ENCODE data around the gene KLRK1. TPM values are rescaled to one million over a fixed set of nuclear protein-coding genes. Genes with fewer than 3 reads are reported as not detected.
"Not testable (repeated sequence)": the region's sequence is repeated elsewhere in the genome, so short reads cannot be mapped to it uniquely, and the experiment has no call there.

Gene KLRK1
- total RNA-seq, 1 donor = 41.9 TPM

DNA sequence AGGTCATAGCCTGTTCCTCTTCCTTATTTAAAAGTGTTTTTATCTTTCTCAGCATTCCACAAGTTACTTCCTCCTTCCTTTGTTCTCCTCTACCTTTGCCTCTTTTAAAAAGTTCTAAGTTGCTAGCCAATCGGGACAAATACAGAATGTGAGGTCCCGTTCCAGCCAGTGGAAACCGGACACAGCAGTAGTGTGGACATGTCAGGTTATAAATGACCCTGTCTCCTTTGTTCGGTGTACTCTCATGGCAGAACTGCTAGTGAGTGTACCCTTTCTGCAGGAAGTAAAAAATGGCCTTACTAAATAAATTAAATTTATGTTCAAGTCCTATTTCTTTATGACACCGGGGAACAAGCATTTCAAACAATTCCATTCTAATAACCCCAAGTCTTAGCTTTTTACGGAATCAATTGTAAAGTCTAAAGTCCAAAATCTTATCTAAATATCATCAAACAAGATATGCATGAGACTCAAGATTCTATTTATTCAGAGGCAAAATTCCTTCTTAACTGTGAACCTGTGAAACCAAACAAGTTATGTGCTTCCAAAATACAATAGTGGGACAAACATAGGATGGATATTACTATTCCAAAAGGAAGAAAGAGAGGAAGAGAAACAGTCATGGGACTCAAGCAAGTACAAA, 17.8 kb downstream of the KLRK1 start:
- H3K4me3 ChIP-seq (ENCODE audit: low read length); H3K27me3 ChIP-seq (ENCODE audit: insufficient read depth, low read length); H3K9me3 ChIP-seq (ENCODE audit: low read depth, low read length): not testable (repeated sequence)
- peaks cover 46% of the 10 kb centered on the region for H3K4me1 ChIP-seq (ENCODE audit: insufficient read depth, low read length)

DNA sequence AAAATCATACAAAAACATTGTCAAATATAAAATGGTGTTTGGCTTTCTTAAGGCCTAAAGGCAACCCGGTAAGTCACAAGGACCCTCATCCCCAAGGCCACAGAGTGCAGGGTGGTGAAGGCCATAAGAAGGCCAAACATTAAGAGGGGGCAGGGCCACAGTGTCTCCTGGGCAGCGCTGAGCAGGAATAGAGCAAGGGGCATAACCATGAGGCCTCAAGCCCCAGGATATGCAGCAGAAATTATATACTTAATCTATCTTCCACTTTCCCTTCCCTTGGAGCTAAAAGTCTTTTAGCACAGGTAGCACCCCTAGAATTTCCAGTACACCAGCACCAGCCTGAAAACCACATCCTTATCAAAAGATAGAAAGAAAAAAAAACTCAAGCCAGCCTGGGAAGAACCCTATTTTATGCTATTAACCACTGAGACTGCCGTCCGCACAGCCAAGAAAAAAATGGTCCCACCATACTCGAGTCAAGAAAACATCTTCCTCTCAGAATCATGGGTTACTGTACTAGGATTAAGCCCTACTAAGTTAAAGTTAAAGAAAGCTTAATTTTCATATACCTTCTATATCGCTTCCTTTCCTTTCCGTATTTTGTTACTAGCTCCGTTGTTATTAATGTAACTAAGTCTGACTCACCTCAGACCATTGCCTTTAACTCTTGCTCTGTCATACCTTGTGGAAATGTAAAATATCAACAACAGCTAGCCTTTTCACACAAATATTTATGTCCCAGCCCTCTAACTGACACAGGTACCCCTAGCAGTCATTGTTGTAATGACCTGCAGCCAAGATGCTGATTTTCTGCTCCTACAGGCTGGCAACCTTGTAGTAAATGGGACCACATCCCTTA, 20.1 kb downstream of the KLRK1 start:
- Histone ChIP-seq H3K27me3 (ENCODE audit: insufficient read depth, low read length) (no peaks in the 10 kb centered on the region), H3K9me3 (ENCODE audit: low read depth, low read length) (no peaks in the 10 kb centered on the region), H3K4me3 (ENCODE audit: low read length) (no peak overlapping the region), H3K4me1 (ENCODE audit: insufficient read depth, low read length) (peaks cover 66% of the 10 kb centered on the region)

DNA sequence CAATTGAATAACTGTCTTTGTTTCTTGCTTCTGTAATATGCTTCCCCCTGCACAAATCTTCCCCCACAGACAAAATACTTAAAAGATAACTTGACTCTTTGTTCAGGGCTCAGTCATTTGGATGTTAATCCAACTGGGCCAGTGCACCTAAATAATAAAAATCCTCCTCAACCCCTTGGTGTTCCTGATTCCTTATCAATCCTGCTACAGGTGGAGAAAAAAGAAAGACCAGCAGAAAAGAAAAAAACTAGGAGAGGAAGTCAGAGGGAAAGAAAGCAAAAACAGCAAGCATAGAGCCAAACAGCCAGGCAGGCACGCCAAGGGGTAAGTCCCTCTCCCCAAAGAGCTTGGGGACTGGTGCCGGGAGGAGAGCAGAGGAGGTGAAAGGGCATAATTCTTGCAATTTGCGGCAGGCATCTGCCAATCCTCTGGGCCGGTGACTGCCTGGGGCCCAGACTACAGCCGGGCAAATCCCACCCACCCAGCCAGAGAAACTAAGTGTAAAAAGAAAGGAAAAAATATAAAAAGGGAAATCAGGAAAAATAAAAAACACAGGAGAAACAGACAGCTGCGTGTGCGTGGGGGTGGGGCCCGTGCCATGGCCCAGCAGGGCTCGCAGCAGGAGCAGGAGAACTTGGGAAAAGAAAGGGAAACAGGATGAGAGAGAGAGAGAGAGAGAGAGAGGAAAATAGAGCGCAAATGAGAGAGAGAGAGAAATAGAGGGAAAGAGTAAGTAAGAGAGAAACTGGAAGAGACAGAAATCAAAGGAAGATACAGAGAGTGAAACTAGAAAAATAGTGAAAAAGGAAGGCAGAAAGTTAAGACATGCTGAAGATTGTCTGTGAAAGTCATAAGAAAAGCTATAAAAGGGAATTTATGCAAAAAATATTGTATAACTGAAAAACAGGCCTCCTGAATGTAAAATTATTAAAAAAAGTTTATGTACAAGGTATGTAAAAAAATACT, 21.4 kb downstream of the KLRK1 start:
- Histone ChIP-seq H3K4me3 (ENCODE audit: low read length) (no peak overlapping the region), H3K27me3 (ENCODE audit: insufficient read depth, low read length) (no peaks in the 10 kb centered on the region), H3K9me3 (ENCODE audit: low read depth, low read length) (no peaks in the 10 kb centered on the region), H3K4me1 (ENCODE audit: insufficient read depth, low read length) (peaks cover 69% of the 10 kb centered on the region)

DNA sequence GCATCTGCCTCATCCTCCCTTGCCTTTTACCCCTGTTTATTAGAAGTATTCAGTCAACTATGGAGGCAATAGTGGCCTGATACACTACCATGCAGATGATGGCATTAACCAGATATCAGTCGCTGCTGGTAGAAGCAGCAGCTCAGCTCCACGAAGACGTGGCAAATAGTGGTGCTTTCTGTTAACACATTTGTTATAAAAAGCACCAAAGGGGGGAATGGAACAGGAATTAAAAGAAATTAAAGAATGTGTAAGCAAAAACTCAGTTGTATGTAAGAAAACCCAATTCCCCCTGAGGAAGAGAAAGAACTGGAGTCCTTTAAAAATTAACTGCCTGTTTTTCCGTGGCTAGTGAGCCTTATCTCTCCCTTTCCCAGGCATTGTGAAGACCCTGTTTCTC, 22.1 kb downstream of the KLRK1 start:
- H3K9me3 ChIP-seq (ENCODE audit: low read depth, low read length); H3K4me3 ChIP-seq (ENCODE audit: low read length); H3K27me3 ChIP-seq (ENCODE audit: insufficient read depth, low read length): not testable (repeated sequence)
- H3K4me1 ChIP-seq (ENCODE audit: insufficient read depth, low read length) = peaks cover 72% of the 10 kb centered on the region

DNA sequence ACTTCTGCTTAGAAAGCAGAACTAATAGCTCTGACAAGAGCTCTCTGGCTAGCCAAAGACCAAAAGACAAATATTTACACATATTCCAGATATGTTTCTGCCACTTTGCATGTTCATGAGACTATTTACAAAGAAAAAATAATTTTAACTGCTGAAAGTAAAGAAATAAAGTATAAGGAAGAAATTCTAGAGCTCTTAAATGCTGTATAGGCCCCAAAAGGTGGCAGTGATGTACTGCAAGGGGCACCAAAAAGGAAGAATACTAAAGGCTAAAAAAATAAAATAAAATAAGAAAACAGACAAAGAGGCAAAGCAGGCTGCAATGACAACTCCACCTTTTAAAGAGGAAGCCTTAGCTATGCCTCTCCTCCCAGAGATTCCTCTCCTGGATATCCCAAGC, 23.0 kb downstream of the KLRK1 start:
- Histone ChIP-seq H3K4me1 (ENCODE audit: insufficient read depth, low read length) (peaks cover 70% of the 10 kb centered on the region), H3K9me3 (ENCODE audit: low read depth, low read length) (no peaks in the 10 kb centered on the region), H3K4me3 (ENCODE audit: low read length) (no peak overlapping the region), H3K27me3 (ENCODE audit: insufficient read depth, low read length) (no peaks in the 10 kb centered on the region)

DNA sequence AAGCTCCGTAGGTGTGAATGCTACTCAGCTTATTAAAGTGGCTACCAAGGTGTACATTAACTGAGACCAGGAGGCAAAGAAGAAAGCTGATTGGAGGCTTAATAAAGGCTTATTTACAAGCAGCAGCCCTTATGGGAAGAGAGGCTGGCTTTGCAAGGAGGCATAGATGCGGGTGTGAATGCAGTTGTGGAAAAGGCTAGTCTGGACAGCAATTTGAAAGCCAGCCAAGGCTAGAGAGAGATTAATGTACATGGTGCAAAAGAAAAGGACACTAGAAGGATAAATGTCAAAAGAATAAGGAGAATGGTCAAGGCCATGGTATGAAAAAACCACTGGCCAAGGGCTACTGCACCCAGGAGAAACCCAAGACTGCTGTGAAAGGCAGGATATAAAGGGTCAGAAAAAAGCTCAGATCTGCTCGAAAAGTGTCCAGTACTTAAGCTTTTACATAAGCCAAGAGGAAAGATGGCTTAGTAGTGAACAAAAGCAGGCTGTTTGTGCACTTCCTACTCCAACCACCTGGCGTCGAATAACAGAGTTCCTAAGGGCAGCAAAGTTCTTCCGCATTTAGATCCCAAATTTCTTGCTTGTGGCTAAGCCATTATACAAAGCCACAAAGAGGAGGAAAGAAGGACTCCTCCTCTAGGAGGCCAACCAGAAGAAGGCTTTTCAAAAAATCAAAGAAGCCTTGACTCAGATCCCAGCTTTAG, 24.0 kb downstream of the KLRK1 start:
- Histone ChIP-seq H3K4me3 (ENCODE audit: low read length) (peak overlapping the region; percentile 99), H3K9me3 (ENCODE audit: low read depth, low read length) (no peaks in the 10 kb centered on the region), H3K27me3 (ENCODE audit: insufficient read depth, low read length) (no peaks in the 10 kb centered on the region), H3K4me1 (ENCODE audit: insufficient read depth, low read length) (peaks cover 63% of the 10 kb centered on the region)

DNA sequence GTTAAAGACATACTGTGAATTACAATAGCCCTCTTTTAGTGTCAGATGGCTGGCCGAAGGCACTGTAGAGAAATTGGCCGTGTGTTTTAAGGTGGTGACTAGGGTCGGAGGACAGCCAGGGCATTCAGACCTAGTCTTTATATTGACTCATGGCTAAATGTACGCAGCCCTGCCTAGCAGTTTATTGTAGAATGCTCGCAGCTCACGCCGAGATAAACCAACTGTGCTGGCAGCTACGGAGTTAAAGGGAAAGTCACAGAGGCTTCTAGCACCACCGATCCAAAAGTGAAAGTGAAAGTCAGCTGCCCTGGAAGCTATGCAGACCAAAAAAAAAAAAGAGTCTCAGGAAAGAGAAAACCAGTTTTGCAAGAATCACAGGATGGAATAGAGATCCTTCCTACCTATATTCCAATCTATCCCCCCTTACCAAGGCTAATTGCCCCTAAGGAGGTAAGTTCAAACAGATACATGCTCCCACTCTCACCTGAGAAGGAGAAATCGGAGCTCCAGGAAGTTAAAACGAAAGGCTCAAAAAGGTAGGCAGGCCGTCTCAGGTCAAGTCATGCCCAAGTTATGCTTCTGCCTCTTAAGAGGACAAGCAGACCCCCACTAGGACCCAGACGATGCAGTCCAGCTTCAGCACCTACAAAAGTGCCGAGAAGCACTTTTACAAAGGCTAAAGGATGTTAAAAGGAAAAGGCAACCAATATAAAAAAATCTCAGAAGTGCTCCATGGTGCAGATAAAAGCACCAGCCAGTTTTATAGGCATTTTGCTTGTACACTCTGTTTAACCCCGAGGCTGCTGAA, 24.8 kb downstream of the KLRK1 start:
- Histone ChIP-seq H3K27me3 (ENCODE audit: insufficient read depth, low read length) (no peaks in the 10 kb centered on the region), H3K9me3 (ENCODE audit: low read depth, low read length) (no peaks in the 10 kb centered on the region), H3K4me3 (ENCODE audit: low read length) (peak overlapping the region; percentile 99), H3K4me1 (ENCODE audit: insufficient read depth, low read length) (peaks cover 55% of the 10 kb centered on the region)

DNA sequence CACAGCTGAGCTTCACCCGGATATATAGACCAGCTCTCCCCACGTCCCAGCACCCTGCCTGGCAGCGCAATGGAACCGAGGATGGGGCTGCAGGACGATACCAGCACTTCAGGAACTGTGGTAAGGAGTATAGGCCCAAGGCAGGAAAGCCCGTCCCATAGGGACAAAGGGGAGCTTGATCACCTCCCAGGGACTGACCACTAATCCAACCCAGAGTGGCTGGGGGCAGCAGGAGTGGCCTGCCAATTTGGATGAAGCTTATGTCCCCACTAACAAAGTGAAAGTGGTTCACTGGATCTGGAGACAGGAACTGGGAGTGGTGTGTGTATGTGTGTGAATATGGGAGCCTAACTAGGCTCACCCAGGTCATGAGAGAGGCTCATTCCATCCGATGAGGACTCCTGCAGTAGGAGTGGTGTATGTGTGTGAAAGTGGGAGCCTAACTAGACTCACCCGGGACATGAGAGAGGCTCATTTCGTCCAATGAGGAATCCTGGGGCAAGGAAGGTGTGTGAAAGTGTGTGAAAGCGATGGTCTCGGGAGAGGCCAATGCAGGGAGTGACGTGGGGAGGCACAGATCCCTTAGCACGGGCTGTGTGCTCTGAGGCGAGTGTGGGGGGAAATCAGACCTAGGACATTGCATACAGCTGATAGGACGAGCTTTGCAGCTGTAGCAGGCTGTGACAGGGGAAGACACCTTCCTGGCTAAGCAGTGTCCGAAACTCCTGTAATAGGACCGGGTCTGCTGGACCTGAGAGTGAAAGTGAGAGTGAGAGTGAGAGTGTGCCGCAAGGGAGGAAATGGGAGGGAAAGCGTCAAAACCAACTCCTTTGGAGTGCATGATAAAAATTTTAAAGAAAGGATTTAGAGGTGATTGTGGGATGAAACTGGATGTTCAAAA, 25.7 kb downstream of the KLRK1 start:
- H3K9me3 ChIP-seq (ENCODE audit: low read depth, low read length) = no peaks in the 10 kb centered on the region
- H3K27me3 ChIP-seq (ENCODE audit: insufficient read depth, low read length) = no peaks in the 10 kb centered on the region
- peaks cover 48% of the 10 kb centered on the region for H3K4me1 ChIP-seq (ENCODE audit: insufficient read depth, low read length)
- H3K4me3 ChIP-seq (ENCODE audit: low read length) = peak overlapping the region; percentile 99

DNA sequence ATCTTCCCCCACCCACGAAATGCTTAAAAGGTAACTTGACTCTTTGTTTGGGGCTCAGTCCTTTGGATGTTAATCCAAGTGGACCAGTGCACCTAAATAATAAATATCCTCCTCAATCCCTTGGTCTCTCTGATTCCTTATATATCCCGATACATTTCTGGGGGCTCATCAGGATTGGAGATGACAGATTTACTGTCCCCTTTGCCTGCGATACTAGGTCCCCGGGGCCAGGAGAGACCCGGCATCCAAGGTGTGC, 26.3 kb downstream of the KLRK1 start:
- Histone ChIP-seq H3K4me3 (ENCODE audit: low read length) (no peak overlapping the region), H3K9me3 (ENCODE audit: low read depth, low read length) (no peaks in the 10 kb centered on the region), H3K4me1 (ENCODE audit: insufficient read depth, low read length) (peaks cover 48% of the 10 kb centered on the region), H3K27me3 (ENCODE audit: insufficient read depth, low read length) (no peaks in the 10 kb centered on the region)

DNA sequence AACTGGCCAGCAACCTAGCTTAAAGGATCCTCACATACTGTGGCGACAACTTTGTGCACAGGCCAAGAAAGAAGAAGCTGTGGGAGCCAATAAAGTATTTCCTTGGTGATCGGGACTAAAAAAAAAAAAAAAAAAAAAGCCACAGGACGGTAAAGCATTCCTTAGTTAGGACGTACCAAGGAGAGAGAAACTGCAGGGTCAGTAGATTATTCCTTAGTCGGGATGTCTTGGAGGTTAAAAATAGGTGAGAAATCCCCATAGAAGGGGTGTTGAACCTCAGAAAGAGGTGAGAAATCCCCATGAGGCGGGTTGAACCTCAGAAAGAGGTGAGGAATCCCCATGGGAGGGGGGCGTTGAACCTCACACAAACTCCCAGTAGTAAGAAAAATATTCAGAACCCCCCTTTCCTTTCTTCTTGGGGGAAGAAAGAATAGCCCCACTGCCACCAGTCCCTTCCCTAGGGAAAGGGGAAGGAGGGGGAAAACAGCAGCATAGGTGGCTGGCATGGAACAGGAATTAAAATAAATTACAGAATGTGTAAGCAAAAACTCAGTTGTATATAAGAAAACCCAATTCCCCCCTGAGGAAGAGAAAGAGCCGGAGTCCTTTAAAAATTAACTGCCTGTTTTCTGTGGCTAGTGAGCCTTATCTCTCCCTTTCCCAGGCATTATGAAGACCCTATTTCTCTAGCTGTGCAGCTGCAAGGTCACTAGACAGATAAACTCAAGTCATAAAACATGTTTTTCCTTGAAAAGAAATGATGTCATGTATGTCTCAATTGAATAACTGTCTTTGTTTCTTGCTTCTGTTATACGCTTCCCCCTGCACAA, 26.8 kb downstream of the KLRK1 start:
- peaks cover 48% of the 10 kb centered on the region for H3K4me1 ChIP-seq (ENCODE audit: insufficient read depth, low read length)
- no peaks in the 10 kb centered on the region for H3K9me3 ChIP-seq (ENCODE audit: low read depth, low read length)
- H3K27me3 ChIP-seq (ENCODE audit: insufficient read depth, low read length) = no peaks in the 10 kb centered on the region
- no peak overlapping the region for H3K4me3 ChIP-seq (ENCODE audit: low read length)

DNA sequence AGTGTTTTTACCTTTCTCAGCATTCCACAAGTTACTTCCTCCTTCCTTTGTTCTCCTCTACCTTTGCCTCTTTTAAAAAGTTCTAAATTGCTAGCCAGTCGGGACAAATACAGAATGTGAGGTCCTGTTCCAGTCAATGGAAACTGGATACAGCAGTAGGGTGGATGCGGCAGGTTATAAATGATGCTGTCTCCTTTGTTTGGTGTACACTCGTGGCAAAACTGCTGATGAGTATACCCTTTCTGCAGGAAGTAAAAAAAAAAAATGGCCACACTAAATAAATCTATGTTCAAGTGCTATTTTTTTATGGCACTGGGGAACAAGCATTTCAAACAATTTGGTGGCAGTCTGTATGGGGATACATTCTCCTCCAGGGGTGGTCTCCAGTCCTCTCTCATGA, 27.5 kb downstream of the KLRK1 start:
- Histone ChIP-seq H3K9me3 (ENCODE audit: low read depth, low read length) (no peaks in the 10 kb centered on the region), H3K4me1 (ENCODE audit: insufficient read depth, low read length) (peaks cover 48% of the 10 kb centered on the region)

DNA sequence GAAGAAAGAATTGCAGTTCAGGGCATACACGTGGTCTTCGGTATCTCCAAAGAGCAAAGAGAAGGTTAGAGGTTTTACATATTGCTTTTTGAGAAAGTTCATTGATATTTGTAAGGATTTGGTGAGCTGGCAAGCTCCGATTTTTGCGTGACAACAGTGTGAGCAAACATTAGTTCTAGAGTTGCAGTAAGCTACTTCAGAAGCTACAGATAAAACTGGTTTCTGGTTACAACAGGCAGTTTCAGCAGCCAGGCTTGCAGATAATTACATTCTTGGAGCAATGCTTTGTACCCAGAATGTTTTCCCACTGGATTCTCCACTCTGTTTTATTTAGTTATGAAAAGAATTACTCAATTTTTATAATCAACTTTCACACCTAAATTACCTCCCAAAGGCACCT, 28.2 kb downstream of the KLRK1 start:
- peaks cover 44% of the 10 kb centered on the region for H3K4me1 ChIP-seq (ENCODE audit: insufficient read depth, low read length)
- H3K4me3 ChIP-seq (ENCODE audit: low read length) = no peak overlapping the region
- no peaks in the 10 kb centered on the region for H3K27me3 ChIP-seq (ENCODE audit: insufficient read depth, low read length)
- no peaks in the 10 kb centered on the region for H3K9me3 ChIP-seq (ENCODE audit: low read depth, low read length)

More for the DNA sequence above, 27.5 kb downstream of the KLRK1 start:
- Histone ChIP-seq H3K4me3 (ENCODE audit: low read length) (no peak overlapping the region), H3K27me3 (ENCODE audit: insufficient read depth, low read length) (no peaks in the 10 kb centered on the region)

DNA sequence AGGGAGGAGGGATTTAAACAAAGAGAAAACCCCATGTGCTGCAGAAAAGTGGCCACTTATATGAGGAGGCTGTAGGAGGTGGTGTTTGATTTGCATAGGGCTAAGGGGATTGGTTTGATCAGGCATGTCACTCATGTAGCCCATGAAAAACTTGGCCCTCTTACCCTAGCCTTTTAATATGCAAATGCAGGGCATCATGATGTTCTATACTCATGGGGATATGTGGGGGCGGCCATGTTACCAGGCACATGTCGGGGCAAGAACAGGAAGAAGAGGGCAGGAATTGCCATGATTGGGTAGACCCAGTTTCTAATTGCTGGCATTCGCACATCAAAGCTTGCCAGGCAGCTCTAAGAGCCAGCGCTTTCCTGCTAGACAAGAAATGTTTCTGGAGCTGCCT, 28.8 kb downstream of the KLRK1 start:
- Histone ChIP-seq H3K27me3 (ENCODE audit: insufficient read depth, low read length) (no peaks in the 10 kb centered on the region), H3K9me3 (ENCODE audit: low read depth, low read length) (no peaks in the 10 kb centered on the region), H3K4me1 (ENCODE audit: insufficient read depth, low read length) (peaks cover 39% of the 10 kb centered on the region), H3K4me3 (ENCODE audit: low read length) (no peak overlapping the region)
